PFSK-1 (cell line): Measurements from ENCODE around the gene C4orf54.

ENCODE experiments used
- FOXP2 ChIP-seq: optimal IDR thresholded peaks from 2 replicates; pipeline ENCODE3; 2011; ENCODE audit warnings: borderline replicate concordance, control low read depth, inconsistent platforms; ENCODE audit not compliant: insufficient read depth; ENCODE audit errors: extremely low read length, extremely low read depth
- POLR2AphosphoS5 ChIP-seq: IDR thresholded peaks from 2 replicates; pipeline ENCODE4 v1.6.1; 2012; ENCODE audit warnings: low read depth, mild to moderate bottlenecking, control low read depth, low read length, moderate library complexity
- SIN3A ChIP-seq: IDR thresholded peaks from 2 replicates; pipeline ENCODE4 v1.6.1; 2012; ENCODE audit warnings: mild to moderate bottlenecking, low read length, moderate library complexity, borderline replicate concordance; ENCODE audit not compliant: insufficient read depth
- TAF1 ChIP-seq: IDR thresholded peaks from 2 replicates; pipeline ENCODE4 v1.6.1; 2012; ENCODE audit warnings: low read length, control low read depth, borderline replicate concordance; ENCODE audit not compliant: insufficient read depth
- TF ChIP-seq, protein P1 (sequence below), 2 experiments: IDR thresholded peaks; 2 replicates each; pipeline versions ENCODE4 v1.6.1 to v1.8.0; 2011 to 2012; ENCODE audit warnings: low read depth in 2 of 2, low read length in 2 of 2, control low read depth in 1 of 2, inconsistent platforms in 1 of 2, mild to moderate bottlenecking in 1 of 2, moderate library complexity in 1 of 2; ENCODE audit not compliant: insufficient read depth in 1 of 2

The C4orf54 gene

DNA sequence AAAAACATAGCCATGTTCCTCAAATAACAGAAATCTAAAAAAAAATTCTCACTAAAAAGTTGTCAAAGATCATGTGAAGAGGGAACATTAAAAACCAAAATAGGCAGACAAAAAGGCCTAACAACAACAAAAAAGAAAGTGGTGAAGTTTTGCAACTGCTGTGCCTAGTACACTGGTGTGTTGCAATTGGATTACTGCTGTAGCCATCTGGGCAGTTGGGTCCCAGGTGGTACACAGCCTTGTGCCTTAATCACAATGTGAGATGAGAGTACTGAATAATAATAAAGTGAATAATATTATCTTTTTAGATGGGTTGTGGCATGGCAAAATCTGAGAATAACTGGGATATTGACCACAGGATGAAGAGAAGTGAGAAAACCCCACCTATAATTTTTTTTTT, 12.0 kb downstream of the C4orf54 start:
- TF ChIP-seq, protein P1, sequence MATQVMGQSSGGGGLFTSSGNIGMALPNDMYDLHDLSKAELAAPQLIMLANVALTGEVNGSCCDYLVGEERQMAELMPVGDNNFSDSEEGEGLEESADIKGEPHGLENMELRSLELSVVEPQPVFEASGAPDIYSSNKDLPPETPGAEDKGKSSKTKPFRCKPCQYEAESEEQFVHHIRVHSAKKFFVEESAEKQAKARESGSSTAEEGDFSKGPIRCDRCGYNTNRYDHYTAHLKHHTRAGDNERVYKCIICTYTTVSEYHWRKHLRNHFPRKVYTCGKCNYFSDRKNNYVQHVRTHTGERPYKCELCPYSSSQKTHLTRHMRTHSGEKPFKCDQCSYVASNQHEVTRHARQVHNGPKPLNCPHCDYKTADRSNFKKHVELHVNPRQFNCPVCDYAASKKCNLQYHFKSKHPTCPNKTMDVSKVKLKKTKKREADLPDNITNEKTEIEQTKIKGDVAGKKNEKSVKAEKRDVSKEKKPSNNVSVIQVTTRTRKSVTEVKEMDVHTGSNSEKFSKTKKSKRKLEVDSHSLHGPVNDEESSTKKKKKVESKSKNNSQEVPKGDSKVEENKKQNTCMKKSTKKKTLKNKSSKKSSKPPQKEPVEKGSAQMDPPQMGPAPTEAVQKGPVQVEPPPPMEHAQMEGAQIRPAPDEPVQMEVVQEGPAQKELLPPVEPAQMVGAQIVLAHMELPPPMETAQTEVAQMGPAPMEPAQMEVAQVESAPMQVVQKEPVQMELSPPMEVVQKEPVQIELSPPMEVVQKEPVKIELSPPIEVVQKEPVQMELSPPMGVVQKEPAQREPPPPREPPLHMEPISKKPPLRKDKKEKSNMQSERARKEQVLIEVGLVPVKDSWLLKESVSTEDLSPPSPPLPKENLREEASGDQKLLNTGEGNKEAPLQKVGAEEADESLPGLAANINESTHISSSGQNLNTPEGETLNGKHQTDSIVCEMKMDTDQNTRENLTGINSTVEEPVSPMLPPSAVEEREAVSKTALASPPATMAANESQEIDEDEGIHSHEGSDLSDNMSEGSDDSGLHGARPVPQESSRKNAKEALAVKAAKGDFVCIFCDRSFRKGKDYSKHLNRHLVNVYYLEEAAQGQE (IDR thresholded peaks at IDR 0.05; ENCODE audit: insufficient read depth in 1 of 2, low read depth in 2 of 2, low read length in 2 of 2) = no peak

DNA sequence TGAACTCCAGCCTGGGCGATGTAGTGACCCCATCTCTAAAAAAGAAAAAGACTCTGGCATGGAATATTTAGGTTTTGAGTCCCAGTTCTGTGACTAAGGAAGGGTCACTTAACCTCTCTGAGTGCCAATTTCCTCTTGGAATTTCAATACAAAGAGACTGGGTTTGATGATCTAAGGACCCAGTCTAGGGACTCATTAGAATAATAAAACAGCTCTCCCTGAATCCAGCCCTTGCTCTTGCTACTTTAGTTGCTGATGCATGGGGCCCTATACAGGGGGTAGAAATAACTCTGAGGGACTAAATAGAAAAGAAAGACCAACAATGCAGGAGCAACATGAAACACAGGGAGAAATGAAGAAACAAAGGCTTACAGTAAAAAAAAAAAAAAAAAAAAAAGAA, 12.6 kb downstream of the C4orf54 start:
- TF ChIP-seq POLR2AphosphoS5 = no peak
- TF ChIP-seq, protein P1 (IDR thresholded peaks at IDR 0.05; ENCODE audit: insufficient read depth in 1 of 2, low read depth in 2 of 2, low read length in 2 of 2) = no peak
- no peak for TF ChIP-seq SIN3A
- no peak for TF ChIP-seq FOXP2
- TF ChIP-seq TAF1 = no peak

DNA sequence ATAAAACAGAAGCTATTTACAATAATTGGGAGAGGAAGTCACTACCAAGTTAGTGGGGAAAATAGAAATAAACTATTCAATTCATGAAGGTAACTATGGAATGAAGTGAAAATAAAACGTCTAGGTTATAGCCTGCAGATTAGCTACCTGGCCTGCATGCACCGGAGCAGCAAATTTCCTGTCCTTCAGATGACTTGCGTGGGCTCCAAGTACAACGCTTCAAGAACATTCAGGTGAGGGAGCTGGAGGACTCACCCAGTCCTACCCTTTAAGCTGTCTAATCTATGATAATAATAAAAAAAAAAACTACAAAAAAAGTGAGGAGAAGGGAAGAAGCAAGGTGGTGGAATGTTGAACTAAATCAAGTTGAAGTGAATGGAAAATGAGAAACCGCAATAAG, 13.2 kb downstream of the C4orf54 start:
- TF ChIP-seq SIN3A = no peak
- TF ChIP-seq, protein P1 (IDR thresholded peaks at IDR 0.05; ENCODE audit: insufficient read depth in 1 of 2, low read depth in 2 of 2, low read length in 2 of 2) = no peak
- no peak for TF ChIP-seq POLR2AphosphoS5
- no peak for TF ChIP-seq TAF1
- no peak for TF ChIP-seq FOXP2

DNA sequence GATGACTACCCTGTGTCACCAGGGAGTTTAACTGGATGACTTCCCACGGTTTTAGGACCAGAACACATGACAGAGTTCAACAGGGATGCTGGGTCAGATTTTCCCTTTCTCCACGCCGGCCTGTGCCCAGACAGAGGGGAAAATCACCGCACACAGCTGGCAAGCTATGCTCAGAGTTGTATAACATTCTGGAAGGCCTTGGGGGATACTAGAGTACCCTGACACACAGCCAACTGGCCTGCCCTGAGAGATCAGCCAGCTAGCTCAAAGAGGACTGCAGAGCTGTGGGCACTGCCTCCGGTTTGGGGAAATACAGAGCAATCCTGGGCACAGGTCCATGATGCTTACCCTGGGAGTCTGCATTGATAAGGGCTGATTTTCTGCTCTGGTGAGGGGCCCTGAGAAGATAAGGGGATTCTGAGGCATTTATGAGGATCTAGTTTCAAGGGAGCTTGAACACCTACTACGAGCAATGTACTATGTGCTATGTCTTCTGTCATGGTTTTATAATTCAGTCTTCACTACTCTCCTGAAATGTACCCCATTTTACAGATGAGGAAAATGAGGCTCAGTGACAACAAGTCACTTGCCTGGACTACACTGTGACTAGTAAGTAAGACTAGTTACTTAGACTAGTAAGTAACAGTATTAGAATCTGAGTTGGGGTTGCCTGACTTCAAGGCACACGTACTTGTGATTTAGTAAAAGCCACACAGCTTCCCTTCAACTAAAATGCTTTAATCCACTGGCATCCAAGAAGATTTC, 14.7 kb downstream of the C4orf54 start:
- no peak for TF ChIP-seq SIN3A
- TF ChIP-seq FOXP2 = no peak
- TF ChIP-seq, protein P1 (IDR thresholded peaks at IDR 0.05; ENCODE audit: insufficient read depth in 1 of 2, low read depth in 2 of 2, low read length in 2 of 2) = no peak
- no peak for TF ChIP-seq POLR2AphosphoS5
- TF ChIP-seq TAF1 = no peak

DNA sequence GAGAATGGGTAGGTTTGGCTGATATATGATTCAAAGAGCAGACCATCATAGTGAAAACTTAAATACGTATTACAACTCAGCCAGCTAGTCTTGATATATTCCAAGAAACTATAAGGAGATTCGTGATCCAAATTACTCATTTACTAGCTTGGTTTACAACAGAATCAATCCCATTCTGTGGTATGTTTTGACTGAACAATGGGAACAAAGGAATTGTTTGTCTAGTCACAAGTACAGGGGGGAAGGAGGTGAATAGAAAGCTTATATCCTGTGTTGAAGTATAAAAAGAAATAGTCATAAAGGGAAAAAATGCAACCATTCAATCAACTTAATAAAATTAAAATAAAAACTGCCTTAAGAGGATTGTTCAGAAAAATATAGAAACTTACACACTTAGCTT, 17.0 kb downstream of the C4orf54 start:
- TF ChIP-seq SIN3A (no peak), TAF1 (no peak), POLR2AphosphoS5 (no peak), FOXP2 (no peak)
- TF ChIP-seq, protein P1 (IDR thresholded peaks at IDR 0.05; ENCODE audit: insufficient read depth in 1 of 2, low read depth in 2 of 2, low read length in 2 of 2) = no peak
